Esophagus squamous epithelium (tissue), 5 donors: Measurements from ENCODE around the gene TMC8. TPM values are rescaled to one million over a fixed set of nuclear protein-coding genes. Genes with fewer than 3 reads are reported as not detected.
A peak's percentile ranks its signal among the peaks of the same experiment; 100 is the strongest.

ENCODE experiments used
- DNase-seq: peaks from one replicate; lab custom pipeline; 2025; lab: John Stamatoyannopoulos, UW
- H3K27ac ChIP-seq, 4 donors: fragments of 200-600 bp; sonication (generic); one replicate each; pipeline ENCODE4 v1.5.1; 2016 to 2019; ENCODE audit warnings: mild to moderate bottlenecking in 1 of 4
- H3K27me3 ChIP-seq, 4 donors: fragments of 200-600 bp; sonication (generic); 1 replicate in 3 of 4; 2 replicates in 1 of 4; pipeline versions ENCODE4 v1.5.1 to v1.6.0; 2017 to 2021; ENCODE audit warnings: antibody characterized with exemption in 1 of 4
- H3K36me3 ChIP-seq, 3 donors: fragments of 200-600 bp; sonication (generic); one replicate each; pipeline ENCODE4 v1.5.1; 2016 to 2019
- H3K4me1 ChIP-seq, 3 donors: fragments of 200-600 bp; sonication (generic); one replicate each; pipeline ENCODE4 v1.5.1; 2017 to 2019
- H3K4me3 ChIP-seq, 4 donors: fragments of 200-600 bp; sonication (generic); 1 replicate in 3 of 4; 2 replicates in 1 of 4; pipeline ENCODE4 v1.5.1; 2016 to 2019; ENCODE audit warnings: mild to moderate bottlenecking in 2 of 4, moderate library complexity in 1 of 4
- H3K9me3 ChIP-seq, 3 donors: fragments of 200-600 bp; sonication (generic); one replicate each; pipeline ENCODE4 v1.5.1; 2016 to 2019
- POLR2A ChIP-seq, 4 donors: fragments of 450-650 bp; IDR thresholded peaks; one replicate each; pipeline ENCODE4 v1.6.1; 2017; ENCODE audit warnings: antibody characterized with exemption in 4 of 4, mild to moderate bottlenecking in 4 of 4, moderate library complexity in 3 of 4
- WGBS, 2 donors: methylation state at CpG; one replicate each; pipeline ENCODE4 v1.1.5; 2018; 5-methylcytosine and 5-hydroxymethylcytosine counted together
- intact Hi-C: fragments of 100-400 bp; cut with DNase I; formaldehyde crosslinking; loops from one replicate; pipeline ENCODE4 v1.15.0; 2022
- total RNA-seq, 4 donors: library from RNA; depleted of rRNA; stranded (reverse); fragments of >200 nt; gene quantifications; one replicate each; pipeline ENCODE4 v1.1.0, GENCODE V29; 2016
- TF ChIP-seq, protein P1 (sequence below), 6 experiments: fragments of 450-650 bp in 4 of 6; fragments of 200-600 bp in 2 of 6; sonication (generic) in 2 of 6; IDR thresholded peaks; one replicate each; pipeline ENCODE4 v1.5.1; 2016 to 2019; ENCODE audit warnings: antibody characterized with exemption in 6 of 6, mild to moderate bottlenecking in 4 of 6, moderate library complexity in 4 of 6
- donor health status: DM: yes; HTN: yes; CAD: no.

TMC8 gene
- total RNA-seq, 4 donors from 2014 or later = 1.00 to 5.7 (median 1.5) TPM

DNA sequence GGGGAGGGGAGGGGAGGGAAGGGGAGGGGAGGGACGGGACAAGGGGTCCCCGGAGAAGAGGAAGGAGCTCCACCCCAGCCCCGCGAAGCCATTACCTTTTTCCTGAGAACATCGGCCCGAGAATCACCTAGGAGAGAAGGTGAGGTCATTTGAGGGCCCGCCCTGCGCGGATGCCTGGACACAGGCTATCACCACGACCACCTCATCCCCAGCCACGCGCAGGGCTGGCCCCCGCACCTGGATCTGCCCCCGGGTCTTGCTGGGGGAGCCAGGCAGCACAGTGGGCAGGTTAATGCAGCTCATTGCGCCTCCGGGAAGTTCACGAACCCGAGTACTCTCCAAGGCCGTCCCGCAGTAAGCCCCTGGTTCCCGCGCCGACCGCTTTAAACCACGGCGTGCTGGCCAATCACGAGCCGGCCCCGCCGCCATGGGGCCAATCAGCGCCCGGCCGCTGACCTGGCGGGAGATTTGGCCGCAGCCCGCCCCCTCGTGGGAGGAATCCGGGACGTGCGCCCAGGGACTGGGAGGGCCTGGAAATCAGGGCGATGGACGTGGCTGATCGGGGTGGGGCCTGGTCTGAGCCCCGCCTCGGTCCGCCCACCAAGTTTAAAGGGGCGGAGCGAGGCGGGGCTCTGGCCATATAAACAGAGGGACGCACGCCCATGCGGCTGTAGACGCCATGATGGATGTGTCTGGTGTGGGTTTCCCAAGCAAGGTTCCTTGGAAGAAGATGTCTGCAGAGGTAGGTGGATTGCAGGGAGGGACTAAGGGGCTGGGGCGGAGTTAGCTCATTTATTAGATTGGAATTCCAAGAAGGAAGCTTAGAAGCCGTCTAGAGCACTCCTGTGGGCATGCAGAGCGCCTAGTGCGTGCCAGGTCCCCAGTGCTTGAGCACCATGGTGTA is 56.4 kb downstream of the TMC8 start, which contains the start of the genes AFMID and TK1:
TSS of gene AFMID (plus strand) at position 671 of the 904 bp plus-strand sequence. CDS start at position 680, 9 bp downstream.
TSS of gene TK1 (minus strand) at position 361 of the 904 bp plus-strand sequence. CDS start at position 303, 58 bp downstream.
- peak within 1 kb of the TSS; percentile 78 to 89 (median 84) for H3K27ac ChIP-seq
- peaks cover 0 to 21% (median 0%) of the 10 kb centered on the region in 3 donors for H3K36me3 ChIP-seq
- intact Hi-C loops = loop anchor here (5.0 kb wide), 1 partner anchor 65 kb away; no protein-coding TSS in a partner anchor
- peak within 1 kb of the TSS; percentile 43 to 79 (median 52) for H3K4me3 ChIP-seq
- H3K4me1 ChIP-seq = peaks cover 11 to 63% (median 12%) of the 10 kb centered on the region in 3 donors
- DNase-seq = peak; percentile 84
- H3K9me3 ChIP-seq = no peaks in the 10 kb centered on the region
- H3K27me3 ChIP-seq = no peaks in the 10 kb centered on the region
- peak in 3 of 4 donors; percentile 46 to 52 (median 48) for TF ChIP-seq POLR2A (IDR thresholded peaks at IDR 0.05)
- TF ChIP-seq, protein P1, sequence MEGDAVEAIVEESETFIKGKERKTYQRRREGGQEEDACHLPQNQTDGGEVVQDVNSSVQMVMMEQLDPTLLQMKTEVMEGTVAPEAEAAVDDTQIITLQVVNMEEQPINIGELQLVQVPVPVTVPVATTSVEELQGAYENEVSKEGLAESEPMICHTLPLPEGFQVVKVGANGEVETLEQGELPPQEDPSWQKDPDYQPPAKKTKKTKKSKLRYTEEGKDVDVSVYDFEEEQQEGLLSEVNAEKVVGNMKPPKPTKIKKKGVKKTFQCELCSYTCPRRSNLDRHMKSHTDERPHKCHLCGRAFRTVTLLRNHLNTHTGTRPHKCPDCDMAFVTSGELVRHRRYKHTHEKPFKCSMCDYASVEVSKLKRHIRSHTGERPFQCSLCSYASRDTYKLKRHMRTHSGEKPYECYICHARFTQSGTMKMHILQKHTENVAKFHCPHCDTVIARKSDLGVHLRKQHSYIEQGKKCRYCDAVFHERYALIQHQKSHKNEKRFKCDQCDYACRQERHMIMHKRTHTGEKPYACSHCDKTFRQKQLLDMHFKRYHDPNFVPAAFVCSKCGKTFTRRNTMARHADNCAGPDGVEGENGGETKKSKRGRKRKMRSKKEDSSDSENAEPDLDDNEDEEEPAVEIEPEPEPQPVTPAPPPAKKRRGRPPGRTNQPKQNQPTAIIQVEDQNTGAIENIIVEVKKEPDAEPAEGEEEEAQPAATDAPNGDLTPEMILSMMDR (IDR thresholded peaks at IDR 0.05) = peak; percentile 76 to 97 (median 93)
- 5 to 15% methylated on average over 16 to 25 of the region's 57 CpGs for WGBS, 2 donors

Other genes starting within 250 kb of the TMC8 start
- 10 to 100 TPM in 1 of 4 donors, 1 to 10 TPM in 3; 2.6 to 10.9 (median 4.7) TPM for gene TNRC6C, start 172.1 kb upstream of the TMC8 start, total RNA-seq
- 10 to 100 TPM; 13.3 to 39.6 (median 32.2) TPM for gene TMC6, start 2.0 kb upstream of the TMC8 start, total RNA-seq
- under 1 TPM in 2 of 4 donors, not detected in 2; 0.19 to 0.21 TPM for gene C17orf99, start 15.6 kb downstream of the TMC8 start, total RNA-seq
- gene SYNGR2, start 37.8 kb downstream of the TMC8 start, total RNA-seq = 10 to 100 TPM; 41.2 to 93.9 (median 75.7) TPM
- 10 to 100 TPM; 11.3 to 57.7 (median 34.3) TPM for gene TK1, start 56.3 kb downstream of the TMC8 start, total RNA-seq
- gene AFMID, start 56.6 kb downstream of the TMC8 start, total RNA-seq = 10 to 100 TPM; 16.5 to 44.3 (median 30.3) TPM
- gene BIRC5, start 83.5 kb downstream of the TMC8 start, total RNA-seq = 10 to 100 TPM in 2 of 4 donors, 1 to 10 TPM in 2; 6.6 to 33.6 (median 21.0) TPM
- under 1 TPM in 1 of 4 donors, not detected in 3; 0.26 TPM for gene TMEM235, start 100.9 kb downstream of the TMC8 start, total RNA-seq
- 10 to 100 TPM in 3 of 4 donors, 1 to 10 TPM in 1; 6.3 to 23.1 (median 17.1) TPM for gene SOCS3, start 229.3 kb downstream of the TMC8 start, total RNA-seq
- gene PGS1, start 247.9 kb downstream of the TMC8 start, total RNA-seq = 10 to 100 TPM; 18.6 to 32.4 (median 23.0) TPM